ENCODE measurements around the gene HEXB. TPM values are rescaled to one million over a fixed set of nuclear protein-coding genes. Genes with fewer than 3 reads are reported as not detected.

HEXB gene
- total and polyA plus RNA-seq, 2 of the 8 experiments (the other 6 are each of a cell fraction or from before 2014, with no cell fraction given) = 39.7 to 69.2 TPM

DNA sequence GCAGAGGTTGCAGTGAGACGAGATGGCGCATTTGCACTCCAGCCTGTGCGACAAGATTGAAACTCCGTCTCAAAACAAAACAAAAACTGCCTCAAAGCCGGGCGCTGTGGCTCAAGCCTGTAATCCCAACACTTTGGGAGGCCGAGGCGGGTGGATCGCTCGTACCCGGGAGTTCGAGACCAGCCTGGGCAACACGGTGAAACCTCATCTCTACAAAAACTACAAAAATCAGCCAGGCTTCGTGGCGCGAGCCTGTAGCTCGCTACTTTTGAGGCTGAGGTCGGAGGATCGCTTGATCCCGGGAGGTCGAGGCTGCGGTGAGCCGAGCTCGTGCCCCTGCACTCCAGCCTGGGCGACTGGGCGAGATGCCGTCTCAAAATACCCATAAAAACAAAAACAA is 80.9 kb downstream of the HEXB start:
- WGBS, 2 experiments (ENCODE audit: extremely low coverage in 1 of 2, insufficient coverage in 1 of 2, insufficient read length in 1 of 2, insufficient replicate concordance in 2 of 2, low coverage in 1 of 2, low lambda C conversion rate in 2 of 2, missing lambda C conversion rate in 1 of 2) = 91% methylated on average over 27 of the region's 27 CpGs; no CpG with 5 or more reads in 1 of the 2 experiments
- Histone ChIP-seq H3K4ac (replicated peaks; ENCODE audit: insufficient read length, low read depth, low read length) (no peak overlapping the region), H3K56ac (replicated peaks; ENCODE audit: insufficient read length, low read depth, low read length) (no peak overlapping the region), H3K9me3 (ENCODE audit: insufficient read depth in 2 of 2, low read depth in 1 of 2, low read length in 1 of 2) (no peaks in the 10 kb centered on the region), H3K18ac (ENCODE audit: extremely low read depth, low read length) (no peak overlapping the region), H3K23me2 (ENCODE audit: low read depth, low read length) (no peaks in the 10 kb centered on the region; the same call in 1 of the 2 replicates), H2BK15ac (ENCODE audit: low read length) (no peak overlapping the region), H4K8ac (ENCODE audit: extremely low read depth, insufficient read depth, low read length) (no peak overlapping the region), H3K27me3 (replicated peaks in 1 of 4; ENCODE audit: control insufficient read depth in 3 of 4, extremely low read depth in 1 of 4, insufficient read depth in 3 of 4, low read length in 3 of 4) (no peaks in the 10 kb centered on the region), H3K9ac (replicated peaks in 1 of 4; ENCODE audit: extremely low read depth in 1 of 4, low read depth in 3 of 4, low read length in 3 of 4) (peak overlapping the region in 2 of 4 experiments; percentile 14 to 28; a peak in 1 of 7 replicates), H3K4me1 (replicated peaks in 1 of 4; ENCODE audit: control insufficient read depth in 3 of 4, insufficient read depth in 4 of 4, low read length in 3 of 4) (peaks cover 0 to 4% (median 2%) of the 10 kb centered on the region in 4 experiments; a peak in 2 of 7 replicates), H3K23ac (ENCODE audit: insufficient read length) (no peak overlapping the region), H2BK20ac (ENCODE audit: low read length) (no peak overlapping the region), H3K14ac (ENCODE audit: insufficient read length) (no peak overlapping the region), H4K91ac (replicated peaks; ENCODE audit: insufficient read length, low read length) (no peak overlapping the region), H2BK5ac (ENCODE audit: low read depth, low read length) (no peak overlapping the region), H3K4me2 (ENCODE audit: insufficient read depth in 1 of 2, low read depth in 2 of 2, low read length in 2 of 2) (peak overlapping the region; percentile 67 to 84), H3K36me3 (ENCODE audit: control insufficient read depth in 2 of 4, insufficient read depth in 4 of 4, low read length in 3 of 4) (peaks cover 0 to 31% (median 17%) of the 10 kb centered on the region in 4 experiments; a peak in 7 of 8 replicates), H3K4me3 (ENCODE audit: extremely low read depth in 1 of 4, insufficient read depth in 2 of 4, low read depth in 3 of 4, low read length in 4 of 4) (peak overlapping the region; percentile 86 to 100 (median 93); a peak in 7 of 8 replicates), H4K20me1 (replicated peaks in 1 of 2; ENCODE audit: control insufficient read depth in 1 of 2, insufficient read depth in 2 of 2, low read length in 2 of 2) (peaks cover 0 to 3% of the 10 kb centered on the region in 2 experiments), H4K5ac (ENCODE audit: insufficient read length, low read depth, low read length) (no peak overlapping the region), H2BK120ac (replicated peaks; ENCODE audit: low read depth, low read length) (no peak overlapping the region), H2BK12ac (ENCODE audit: low read depth, low read length) (no peak overlapping the region), H2AK5ac (ENCODE audit: low read depth, low read length) (no peak overlapping the region), H3K27ac (ENCODE audit: low read depth, low read length) (no peak overlapping the region), H3K79me1 (ENCODE audit: low read depth, low read length) (peaks cover 3% of the 10 kb centered on the region; the same call in 1 of the 2 replicates), H2AFZ (ENCODE audit: low read length) (no peak overlapping the region), H3K79me2 (ENCODE audit: control insufficient read depth in 1 of 2, insufficient read depth in 2 of 2, low read length in 2 of 2) (peaks cover 12 to 45% of the 10 kb centered on the region in 2 experiments)
- FAIRE-seq (no peak), DNase-seq (ENCODE audit: low read depth in 1 of 2, low spot score in 2 of 2) (no peak)
- POLR2A ChIA-PET (ENCODE audit: partially characterized antibody) = interaction anchor here (1.5 kb wide), 1 partner anchor 100 kb away, joined by 8 read pairs; the partner anchor contains the start of gene FAM169A
- no peak for TF ChIP-seq SIRT6 (IDR thresholded peaks at IDR 0.05; ENCODE audit: low read length)
- CTCF ChIA-PET (ENCODE audit: partially characterized antibody) = interaction anchor here (0.5 to 2.7 kb wide), 19 partner anchors 9 to 284 kb away, joined by 3 to 10 read pairs (median 4); no protein-coding TSS in a partner anchor
